Suprapubic skin (tissue), 3 donors: ENCODE measurements around the gene IKZF2.

ENCODE experiments used
- POLR2AphosphoS5 ChIP-seq, 3 donors: sonication (generic); formaldehyde crosslinking; IDR thresholded peaks; one replicate each; pipeline ENCODE4 v1.6.1; 2017; ENCODE audit warnings: antibody characterized with exemption in 3 of 3
- TF ChIP-seq, protein P1 (sequence below), 2 donors: fragments of 200-600 bp in 1 of 2; fragments of 450-650 bp in 1 of 2; sonication (generic) in 1 of 2; IDR thresholded peaks; one replicate each; pipeline ENCODE4 v1.5.1; 2016 to 2019; ENCODE audit warnings: antibody characterized with exemption in 2 of 2, mild to moderate bottlenecking in 1 of 2, moderate library complexity in 1 of 2

DNA sequence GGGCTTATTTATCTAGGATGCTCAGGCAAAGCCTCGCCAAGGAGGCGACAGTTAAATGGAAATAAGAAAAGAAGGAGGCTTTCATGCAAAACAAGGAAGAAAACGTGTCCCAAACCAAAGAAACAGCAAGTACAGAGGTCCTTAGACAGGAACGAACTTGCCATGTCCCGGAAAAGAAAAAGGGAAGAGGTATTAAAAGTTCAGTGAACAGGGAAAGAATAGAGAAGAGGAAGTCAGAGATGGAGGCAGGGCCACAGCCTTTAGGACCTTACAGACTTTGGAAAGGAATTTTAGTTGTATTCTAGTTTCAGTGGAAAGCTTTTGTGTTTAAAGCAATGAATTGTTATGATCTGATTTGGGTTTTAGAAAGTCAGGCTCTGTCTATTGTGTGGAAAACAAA lies 22.1 kb downstream of the IKZF2 start:
- TF ChIP-seq, protein P1, sequence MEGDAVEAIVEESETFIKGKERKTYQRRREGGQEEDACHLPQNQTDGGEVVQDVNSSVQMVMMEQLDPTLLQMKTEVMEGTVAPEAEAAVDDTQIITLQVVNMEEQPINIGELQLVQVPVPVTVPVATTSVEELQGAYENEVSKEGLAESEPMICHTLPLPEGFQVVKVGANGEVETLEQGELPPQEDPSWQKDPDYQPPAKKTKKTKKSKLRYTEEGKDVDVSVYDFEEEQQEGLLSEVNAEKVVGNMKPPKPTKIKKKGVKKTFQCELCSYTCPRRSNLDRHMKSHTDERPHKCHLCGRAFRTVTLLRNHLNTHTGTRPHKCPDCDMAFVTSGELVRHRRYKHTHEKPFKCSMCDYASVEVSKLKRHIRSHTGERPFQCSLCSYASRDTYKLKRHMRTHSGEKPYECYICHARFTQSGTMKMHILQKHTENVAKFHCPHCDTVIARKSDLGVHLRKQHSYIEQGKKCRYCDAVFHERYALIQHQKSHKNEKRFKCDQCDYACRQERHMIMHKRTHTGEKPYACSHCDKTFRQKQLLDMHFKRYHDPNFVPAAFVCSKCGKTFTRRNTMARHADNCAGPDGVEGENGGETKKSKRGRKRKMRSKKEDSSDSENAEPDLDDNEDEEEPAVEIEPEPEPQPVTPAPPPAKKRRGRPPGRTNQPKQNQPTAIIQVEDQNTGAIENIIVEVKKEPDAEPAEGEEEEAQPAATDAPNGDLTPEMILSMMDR (IDR thresholded peaks at IDR 0.05) = no peak
- TF ChIP-seq POLR2AphosphoS5 (IDR thresholded peaks at IDR 0.05) = no peak
